Activated gamma-delta T cell treated with anti-CD3 and anti-CD28 coated beads, Interleukin-2, amount 50 U/mL, for 16 hours (primary cell): Measurements from ENCODE around the gene BTBD10.

Experiments
- DNase-seq: peaks from one replicate; pipeline ENCODE4 v3.0.0-alpha.2; 2020; ENCODE audit warnings: low read depth

The BTBD10 gene

GRCh38 chr11:13373216-13373615 lies 89.8 kb downstream of the BTBD10 start:
- no peak for DNase-seq

DNA sequence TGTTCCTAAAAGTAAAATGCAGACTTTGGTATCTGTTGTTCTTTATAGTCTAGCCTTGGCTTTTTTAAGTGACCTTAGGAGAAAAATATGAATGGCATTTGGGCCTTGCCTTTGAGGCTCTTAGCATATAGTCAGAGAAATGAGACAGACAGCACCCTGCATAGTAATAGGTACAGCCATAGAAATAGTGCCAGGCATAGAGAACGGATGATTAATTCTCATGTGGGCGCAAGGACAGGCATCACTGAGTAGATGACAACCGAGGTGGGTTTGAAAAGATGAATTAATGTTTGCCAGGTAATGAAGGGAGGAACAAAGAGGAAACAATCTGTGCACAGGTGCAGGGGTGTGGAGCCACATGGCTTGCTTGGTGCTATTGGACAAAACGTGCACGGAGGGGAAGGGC lies 95.0 kb downstream of the BTBD10 start:
- no peak for DNase-seq

DNA sequence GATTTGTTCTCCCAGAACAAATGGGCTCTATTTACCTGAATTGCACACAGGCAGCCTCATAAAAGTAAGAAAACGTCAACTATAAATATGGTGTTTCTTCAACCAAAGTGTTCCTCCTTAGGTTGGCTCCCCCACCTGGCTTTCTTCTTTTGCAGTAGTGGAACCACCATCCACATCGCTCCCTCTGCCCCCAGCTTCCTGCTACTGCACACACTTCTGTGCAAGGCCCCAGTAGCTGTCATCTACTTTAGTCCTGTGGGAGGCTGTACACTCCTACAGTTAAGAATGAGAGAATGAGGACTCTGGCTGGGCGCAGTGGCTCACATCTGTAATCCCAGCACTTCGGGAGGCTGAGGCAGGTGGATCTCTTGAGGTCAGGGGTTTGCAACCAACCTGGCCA lies 95.9 kb downstream of the BTBD10 start:
- no peak for DNase-seq

GRCh38 chr11:13366266-13367026 lies 96.6 kb downstream of the BTBD10 start:
- no peak for DNase-seq

GRCh38 chr11:13364388-13364787 lies 98.6 kb downstream of the BTBD10 start:
- no peak for DNase-seq

- DNase-seq = no peak
Observed at GRCh38 chr11:13362596-13363109, 100.4 kb downstream of the BTBD10 start.

DNA sequence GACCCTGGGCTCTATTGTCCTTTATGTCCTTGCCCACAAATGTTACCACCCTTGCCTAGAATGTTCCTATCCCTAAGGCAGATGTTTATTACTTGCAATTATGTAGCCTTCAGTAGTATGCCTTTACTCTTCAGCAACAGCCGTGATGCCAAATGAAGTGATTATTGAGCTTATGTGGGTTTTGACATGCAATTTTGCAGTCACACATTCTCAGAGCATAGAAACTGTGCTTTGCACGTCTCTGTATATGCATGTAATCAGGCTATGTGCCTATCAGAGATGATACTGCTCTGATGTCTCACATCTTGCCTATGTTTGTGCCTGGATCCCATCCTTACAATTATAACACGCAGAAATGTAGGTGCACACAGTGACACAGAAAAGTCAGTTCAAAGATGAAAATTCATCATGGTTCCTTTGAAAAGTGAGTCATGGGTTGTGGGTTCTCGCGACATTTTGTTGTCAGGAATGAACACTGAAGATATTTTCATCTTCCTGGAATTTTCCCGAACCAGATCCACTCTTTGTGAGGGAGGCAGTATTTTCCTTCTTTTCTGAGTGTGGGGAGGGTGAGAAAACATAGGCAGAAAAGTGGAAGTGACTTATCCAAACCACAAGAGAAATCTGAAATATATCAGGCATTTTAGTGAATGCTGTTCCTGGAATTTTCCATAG lies 104.3 kb downstream of the BTBD10 start:
- DNase-seq = no peak

DNA sequence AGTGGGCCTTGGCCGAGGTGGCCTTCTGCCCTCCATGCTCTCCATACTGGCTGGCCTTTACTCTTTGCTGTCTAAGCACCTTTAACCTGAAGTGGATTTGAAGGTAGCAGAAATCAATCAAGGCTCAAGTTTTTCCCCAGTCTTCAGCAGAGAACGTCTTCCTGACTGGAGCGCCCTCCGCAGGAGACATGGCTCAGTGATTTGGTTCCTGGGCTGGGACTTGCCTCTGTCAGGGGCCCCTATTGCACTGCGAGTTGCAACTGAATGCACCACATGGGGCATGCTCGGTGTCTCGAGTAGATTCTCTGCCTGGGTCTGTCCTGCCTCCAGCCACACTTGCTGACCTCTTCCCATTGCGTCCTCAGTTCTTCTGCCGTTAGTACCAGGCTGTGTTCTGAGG lies 105.8 kb downstream of the BTBD10 start:
- no peak for DNase-seq

DNA sequence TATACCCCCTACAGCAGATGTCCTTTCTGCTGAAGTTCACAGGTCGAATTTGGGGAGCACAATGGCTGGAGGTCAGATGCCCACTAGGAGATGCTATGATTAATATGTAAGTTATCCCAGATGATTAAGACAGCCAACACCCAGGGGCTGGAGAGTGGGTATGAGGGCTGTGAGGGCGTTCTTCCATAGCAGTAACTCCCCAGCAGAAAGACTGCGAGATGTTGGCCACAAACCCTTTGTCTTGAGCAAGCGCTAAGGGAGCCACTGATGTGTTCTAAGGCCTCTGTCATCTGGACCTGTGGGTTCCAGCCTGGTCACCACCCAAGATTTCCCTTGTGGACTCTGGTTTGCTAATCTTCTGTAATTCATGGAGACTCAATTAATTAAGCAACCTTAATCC lies 107.8 kb downstream of the BTBD10 start:
- no peak for DNase-seq

- DNase-seq = no peak
Observed at GRCh38 chr11:13354335-13354734, 108.7 kb downstream of the BTBD10 start.

- no peak for DNase-seq
Observed at GRCh38 chr11:13352711-13353110, 110.3 kb downstream of the BTBD10 start.

DNA sequence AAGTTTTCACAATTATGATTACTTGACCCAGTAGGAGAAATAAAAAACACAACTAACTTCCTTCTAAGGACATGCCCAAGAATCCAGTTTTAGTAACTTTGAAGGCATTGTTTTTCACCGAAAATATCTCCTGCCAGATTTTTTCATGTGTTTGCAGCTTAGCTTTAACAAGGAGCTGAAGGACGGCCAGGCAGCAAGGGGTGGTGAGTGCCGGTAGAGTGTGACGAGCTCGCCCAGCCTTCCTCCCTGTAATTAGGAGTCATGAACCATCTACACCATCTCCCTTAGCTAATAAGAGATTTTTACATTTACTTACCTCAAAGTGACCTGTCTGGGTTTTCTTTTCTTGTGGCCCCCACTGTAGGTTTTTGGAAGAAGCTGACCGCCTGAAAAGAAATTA lies 113.4 kb downstream of the BTBD10 start:
- no peak for DNase-seq

DNA sequence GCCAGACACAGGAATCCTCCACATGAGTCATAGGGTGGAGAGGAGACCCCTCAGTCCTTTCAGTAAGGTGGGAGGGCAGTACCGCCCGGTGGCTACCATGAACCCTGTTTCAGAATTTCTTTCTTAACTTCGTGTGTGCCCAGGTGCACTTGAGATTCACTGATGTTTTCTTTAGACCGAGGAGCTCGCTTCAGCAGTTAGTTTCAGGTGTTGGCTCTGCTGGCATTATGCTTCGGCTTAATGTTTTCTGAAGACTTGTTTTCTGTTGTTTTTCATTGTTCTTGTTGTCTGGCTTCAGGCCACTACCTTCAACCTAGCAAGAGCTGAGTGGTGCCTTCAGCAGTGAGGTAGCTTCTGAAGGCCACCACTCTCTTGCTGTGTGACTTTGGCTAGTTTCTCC lies 114.0 kb downstream of the BTBD10 start:
- no peak for DNase-seq

- no peak for DNase-seq
Observed at GRCh38 chr11:13348305-13348704, 114.7 kb downstream of the BTBD10 start.

DNA sequence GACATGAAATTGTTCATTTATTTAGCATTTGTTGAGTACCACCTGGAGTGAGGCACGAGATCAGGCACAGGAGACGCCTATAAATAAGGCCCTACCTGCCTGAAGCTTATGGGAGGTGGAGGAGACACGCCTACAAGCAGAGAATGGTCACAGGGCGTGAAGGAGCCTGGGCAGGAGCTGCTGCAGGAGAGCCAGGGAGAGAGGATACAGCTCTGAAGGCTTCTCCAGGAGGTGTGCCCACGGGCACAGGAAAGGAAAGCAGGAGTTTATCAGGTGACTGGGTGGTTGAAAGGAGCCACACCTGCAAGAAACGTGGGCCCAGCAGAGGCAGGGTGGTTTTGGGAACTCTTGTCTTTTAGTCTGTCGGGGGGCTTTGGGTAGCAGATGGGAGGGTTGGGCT lies 115.1 kb downstream of the BTBD10 start:
- DNase-seq = no peak

DNA sequence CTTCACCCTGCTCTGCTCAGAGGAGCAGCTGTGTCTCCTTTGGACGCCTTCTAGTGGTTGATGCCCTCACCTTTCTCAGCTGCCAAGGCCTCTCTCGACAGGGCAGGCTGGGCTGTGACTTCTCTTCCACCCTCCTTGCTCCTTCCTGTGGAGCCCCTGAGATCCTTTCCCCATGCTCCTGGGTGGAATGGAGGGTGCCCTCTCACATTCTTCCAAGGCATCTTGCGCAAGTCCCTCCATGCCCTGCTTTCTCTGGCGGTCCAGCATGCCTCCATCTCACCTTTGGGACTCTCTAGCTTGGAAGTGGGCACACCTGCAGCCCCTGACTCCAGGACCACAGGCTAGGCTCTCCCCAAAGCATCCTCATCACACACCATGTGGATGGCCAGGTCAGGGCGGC lies 116.6 kb downstream of the BTBD10 start:
- DNase-seq = no peak

DNA sequence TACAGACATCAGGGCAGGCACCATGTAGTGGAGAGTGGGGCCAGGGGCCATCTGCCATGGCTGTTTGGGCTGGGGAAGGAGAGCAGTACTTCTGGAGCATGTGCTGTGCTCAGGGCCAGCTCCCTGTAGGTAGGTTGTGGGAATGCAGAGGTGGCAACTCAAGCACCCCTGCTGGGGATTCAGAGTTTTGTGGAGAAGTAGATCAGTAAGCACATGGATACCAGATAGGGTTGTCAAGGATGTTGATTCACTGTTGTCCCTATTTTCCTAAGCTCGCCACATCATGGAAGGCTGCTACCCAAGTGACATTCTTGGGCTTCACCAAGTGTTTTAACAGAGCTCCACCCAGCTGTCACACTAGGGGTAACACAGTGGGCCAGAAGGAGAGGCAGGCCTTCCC lies 118.2 kb downstream of the BTBD10 start:
- no peak for DNase-seq

DNA sequence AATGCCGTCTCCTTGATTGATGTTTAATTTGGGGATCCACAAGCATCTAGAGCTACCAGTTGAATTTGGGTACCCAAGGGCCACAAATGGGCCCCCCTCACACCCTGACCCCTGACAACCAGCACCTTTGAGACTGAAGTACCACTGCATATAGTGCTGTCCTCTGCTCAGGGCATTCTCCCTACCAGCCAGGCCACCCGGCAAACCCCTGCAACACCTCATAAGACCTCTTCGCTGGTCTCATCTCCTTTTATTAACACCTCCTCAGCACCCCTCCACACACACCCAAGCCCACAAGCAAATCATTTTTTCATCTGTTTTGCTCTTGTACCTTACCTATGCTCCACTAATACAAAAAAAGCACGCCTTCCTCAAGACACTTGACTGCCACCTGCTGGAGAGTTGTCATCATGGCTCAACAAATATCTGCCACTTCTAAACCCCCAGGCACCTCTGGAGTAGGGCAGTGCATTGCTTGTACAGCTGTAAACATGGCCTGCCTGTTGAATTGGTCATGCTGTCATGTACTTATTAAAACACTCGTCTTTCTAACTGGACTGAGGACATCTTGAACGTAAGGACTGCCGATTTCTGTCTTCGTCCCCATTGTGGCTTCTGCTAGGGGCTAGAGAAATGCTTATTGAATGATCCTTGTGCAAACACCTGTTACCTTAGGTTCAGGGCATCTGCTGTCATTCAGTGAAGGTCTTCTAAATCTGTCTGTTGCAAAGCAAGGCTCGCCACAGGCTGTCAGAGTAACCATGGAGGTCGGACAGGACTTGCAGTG lies 118.9 kb downstream of the BTBD10 start:
- peak; percentile 52 for DNase-seq

- no peak for DNase-seq
Observed at GRCh38 chr11:13343067-13343466, 120.0 kb downstream of the BTBD10 start.

- no peak for DNase-seq
Observed at GRCh38 chr11:13341026-13341425, 122.0 kb downstream of the BTBD10 start.

GRCh38 chr11:13339195-13340153 lies 123.5 kb downstream of the BTBD10 start:
- no peak for DNase-seq
